Inferior parietal cortex (tissue), 1 donor: Measurements from ENCODE around the gene CMTM7.
"Not testable (repeated sequence)": the region's sequence is repeated elsewhere in the genome, so short reads cannot be mapped to it uniquely, and the experiment has no call there.

Experiments
- DNase-seq: peaks from one replicate; pipeline ENCODE4 v3.0.0-alpha.2; 2016; ENCODE audit errors: extremely low spot score

CMTM7 gene

GRCh38 chr3:32381922-32382321, 9.7 kb upstream of the CMTM7 start:
- DNase-seq = no peak

DNA sequence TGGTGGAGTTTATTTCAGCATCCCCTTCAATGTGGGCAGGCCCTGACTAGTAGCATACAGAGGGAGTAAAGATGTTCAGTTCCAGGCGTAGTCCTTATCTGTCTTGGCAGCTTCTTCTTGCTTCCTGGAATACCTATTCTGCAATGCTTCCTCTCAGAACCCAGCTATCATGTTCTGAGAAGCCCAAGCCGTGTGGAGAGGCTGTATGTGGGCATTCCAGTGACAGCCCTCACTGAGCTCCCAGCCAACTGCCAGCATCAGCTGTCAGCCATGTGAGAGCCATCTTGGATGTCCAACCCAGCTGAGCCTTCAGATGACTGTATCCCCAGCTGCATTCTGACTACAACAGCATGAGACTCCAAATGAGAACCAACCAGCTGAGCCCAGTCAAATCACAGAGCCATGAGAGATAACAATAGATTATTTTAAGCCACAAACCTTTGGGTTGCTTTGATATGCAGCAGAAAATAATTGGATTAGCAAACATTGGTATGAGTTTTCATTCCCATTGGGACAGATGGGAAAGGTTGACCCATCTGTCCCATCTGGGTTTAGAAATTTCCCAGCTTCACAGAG, 8.4 kb upstream of the CMTM7 start:
- DNase-seq = no peak

DNA sequence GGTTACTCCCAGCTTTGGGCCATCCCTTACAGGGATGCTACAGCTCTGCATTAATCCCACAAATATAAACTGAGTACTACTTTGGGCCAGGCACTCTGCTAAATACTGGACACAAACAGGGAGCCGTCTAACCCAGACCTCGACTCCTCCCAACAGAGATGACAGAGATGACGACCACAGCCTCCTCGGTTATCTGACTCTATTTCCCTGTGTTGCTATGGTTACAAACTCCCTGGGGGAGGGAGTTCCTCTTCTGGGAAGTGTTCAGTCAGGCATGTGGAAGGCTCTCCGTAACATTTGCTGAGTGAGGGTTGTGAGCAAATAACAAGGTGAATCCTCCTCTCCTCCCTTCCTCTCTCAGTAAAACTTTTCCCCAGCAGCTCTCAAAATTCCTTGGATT, 6.7 kb upstream of the CMTM7 start:
- no peak for DNase-seq

- no peak for DNase-seq
Measured at GRCh38 chr3:32387512-32387911, 4.1 kb upstream of the CMTM7 start.

DNA sequence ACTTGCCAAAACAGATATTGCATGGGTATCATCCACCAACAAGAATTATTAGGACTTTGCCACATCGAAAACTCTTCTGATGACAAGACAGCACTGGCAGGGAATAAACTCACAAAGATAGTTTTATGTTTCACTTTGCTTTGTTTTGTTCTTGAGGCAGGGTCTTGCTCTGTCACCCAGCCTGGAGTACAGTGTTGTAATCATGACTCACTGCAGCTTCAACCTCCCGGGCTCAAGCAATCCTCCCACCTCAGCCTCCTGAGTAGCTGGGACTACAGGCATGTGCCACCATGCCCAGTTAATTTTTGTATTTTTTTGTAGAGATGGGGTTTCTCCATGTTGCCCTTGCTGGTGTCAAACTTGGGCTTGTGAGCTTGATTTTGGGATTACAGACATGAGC, 2.1 kb upstream of the CMTM7 start:
- DNase-seq = not testable (repeated sequence)

DNA sequence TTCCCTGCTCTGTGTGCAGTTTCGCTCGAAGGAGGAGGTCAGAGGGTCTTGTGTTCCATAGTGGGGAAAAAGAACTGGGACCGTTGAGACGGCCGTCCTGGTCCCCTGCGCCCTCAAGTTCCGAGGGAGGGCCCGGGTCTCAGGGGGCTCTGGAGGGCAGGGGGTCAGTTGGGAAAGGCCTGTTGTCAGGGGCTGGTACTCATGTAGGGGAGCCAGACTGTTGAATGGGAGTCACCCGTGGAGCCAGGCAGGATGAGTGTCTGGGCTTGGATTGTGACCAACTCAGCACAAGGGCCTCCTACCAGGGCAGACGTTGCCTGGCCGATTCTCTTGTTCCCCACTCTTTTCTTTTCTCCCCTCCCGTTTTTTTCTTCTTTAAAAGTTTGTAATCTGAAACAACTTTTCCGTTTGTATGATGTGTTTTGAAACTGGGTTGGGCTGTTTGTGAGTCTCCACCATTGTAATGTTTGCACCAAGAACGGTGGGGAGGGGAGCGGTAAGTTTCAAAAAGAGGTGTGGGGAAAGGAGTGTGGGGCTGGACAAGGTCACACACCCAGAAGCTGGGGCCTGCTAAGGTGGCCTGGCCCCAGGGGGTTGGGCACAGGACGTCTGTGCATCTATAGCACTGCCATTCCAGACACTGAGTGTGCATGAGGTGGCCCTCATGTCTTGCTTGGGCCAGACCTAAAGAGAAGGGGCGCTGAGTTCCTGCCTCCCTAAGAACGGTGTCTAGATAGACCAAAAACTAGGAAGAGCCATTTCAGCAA, 1.1 kb downstream of the CMTM7 start:
- no peak for DNase-seq

GRCh38 chr3:32395496-32395895, 3.8 kb downstream of the CMTM7 start:
- no peak for DNase-seq

DNA sequence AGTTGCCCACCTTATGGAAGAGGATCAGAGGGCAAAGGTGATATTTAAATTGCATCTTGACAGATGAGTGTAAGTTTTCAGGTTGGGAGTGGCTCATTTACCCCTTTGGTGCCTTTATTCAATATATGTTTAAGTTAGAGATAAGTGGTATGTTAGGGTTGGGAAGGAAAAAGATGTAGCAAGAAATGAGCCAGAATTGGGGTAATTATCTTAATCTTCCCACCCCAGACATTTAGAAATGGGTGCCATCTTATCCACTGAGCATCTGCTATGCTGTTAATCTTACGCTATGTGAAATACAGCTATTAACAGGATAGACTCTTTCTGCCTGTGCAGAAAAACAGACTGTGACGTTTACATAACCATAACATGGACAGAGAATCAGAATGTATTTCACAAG, 6.3 kb downstream of the CMTM7 start:
- DNase-seq = no peak

GRCh38 chr3:32398531-32398930, 6.9 kb downstream of the CMTM7 start:
- DNase-seq = no peak

DNA sequence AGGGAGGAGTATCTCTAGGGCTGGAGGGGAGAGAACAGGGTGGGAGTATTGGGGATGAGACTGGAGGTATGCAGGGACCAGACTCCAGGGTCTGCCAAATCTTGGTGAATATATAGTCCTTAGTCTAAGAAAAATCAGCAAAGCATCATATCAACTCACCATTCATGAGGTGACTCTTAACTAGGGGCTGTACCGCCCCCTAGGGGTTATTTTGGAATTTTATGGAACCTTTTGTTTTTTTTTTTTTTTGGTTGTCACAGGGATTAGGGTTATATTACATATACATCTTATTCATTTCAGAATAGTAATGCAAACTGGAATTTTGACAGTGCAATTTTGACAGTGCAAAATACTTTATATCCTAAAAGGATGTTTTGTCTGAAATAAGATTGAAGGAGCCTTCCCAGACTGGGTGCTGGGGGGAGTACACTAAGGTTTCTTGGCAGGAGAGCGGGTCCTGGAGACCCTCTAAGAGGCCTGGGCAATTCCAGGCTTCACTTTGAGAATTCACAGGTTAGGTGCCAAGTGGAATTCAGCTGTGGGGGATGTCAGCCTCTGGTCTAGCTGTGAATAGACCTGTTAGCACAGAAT, 7.5 kb downstream of the CMTM7 start:
- DNase-seq = peak; percentile 74

DNA sequence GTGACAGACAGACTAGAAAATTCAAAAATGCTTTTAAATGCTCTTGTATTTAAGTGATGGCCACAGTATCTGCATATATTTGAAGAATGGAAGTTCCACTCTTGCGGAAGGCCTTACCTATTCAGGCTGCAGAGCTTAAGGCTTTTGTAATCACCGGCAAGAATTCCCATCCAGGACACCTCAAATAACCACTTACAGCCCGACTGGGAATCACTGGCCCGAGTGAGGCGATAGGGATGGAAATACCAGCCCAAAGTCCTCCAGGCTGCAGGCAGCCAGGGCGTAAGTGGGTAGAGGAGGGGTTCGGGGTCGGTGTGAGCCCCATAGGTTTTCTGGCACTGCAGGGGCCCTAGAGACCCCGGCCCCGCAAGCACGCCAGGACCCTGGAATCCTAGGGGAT, 9.5 kb downstream of the CMTM7 start:
- no peak for DNase-seq

- peak; percentile 51 for DNase-seq
Measured at GRCh38 chr3:32401556-32402081, 10.0 kb downstream of the CMTM7 start.

- no peak for DNase-seq
Measured at GRCh38 chr3:32403663-32404062, 12.0 kb downstream of the CMTM7 start.

GRCh38 chr3:32404714-32405113, 13.1 kb downstream of the CMTM7 start:
- no peak for DNase-seq

DNA sequence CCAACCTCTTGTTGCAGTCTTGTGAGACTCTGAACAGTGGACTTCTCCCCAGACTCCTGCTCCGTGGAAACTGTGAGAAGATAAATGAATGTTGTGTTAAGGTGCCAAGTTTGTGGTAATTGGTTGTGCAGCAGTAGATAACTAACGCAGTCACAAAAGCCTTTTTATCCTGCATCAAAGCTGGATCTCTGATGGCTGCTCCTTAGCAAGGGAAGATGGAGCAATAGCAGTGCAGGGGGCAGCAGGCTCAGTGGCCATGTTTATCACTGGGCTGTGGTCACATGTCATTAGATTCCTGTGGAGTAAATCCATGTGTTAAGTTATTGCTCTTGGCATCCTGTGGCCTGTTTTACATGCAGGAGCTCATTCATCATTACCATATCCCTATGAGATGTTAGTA, 13.5 kb downstream of the CMTM7 start:
- DNase-seq = no peak

GRCh38 chr3:32405711-32406323, 14.2 kb downstream of the CMTM7 start:
- DNase-seq = no peak

DNA sequence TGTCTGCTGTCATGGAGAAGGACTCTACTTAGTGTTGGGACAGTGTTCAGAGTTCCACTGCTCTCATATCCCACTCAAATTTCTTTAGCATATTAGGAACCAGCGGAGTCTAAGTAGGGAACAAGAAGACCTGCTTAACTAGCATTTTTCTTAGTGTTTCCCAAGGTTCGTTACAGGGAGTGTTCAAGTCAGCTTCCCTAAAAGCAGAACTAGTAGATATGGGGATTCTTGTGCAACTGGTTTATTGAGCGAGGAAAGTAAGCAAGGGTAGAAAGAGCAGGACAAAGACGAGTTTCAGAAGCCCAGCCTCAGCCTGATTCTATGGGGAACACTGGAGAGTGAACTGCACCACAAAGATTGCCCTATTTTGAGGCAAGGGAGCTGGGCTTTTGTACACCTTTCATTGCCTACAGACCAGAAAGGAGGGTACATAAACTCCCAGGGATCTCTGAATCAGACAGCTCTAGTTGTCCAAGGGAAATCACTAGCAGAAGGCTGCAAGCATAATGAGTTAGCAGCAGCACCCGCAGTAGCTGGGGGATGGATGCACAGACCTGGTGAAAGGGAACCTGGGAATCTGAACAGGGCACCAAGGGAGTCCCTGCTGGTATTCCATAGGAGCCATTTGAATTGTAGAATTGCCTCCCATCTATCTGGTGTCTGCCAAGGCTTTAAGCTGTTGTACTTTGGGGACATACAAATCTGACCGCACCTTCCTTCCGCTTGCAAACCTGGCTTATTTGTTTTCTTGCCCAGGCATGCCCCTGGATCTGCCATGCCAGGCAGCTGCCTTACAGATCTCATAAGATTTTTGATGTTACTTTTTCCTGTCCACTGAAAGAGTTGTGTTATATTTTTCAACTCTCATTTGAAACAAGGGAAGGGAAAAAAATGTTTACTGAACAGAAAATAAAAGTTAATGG, 15.1 kb downstream of the CMTM7 start:
- DNase-seq = no peak

DNA sequence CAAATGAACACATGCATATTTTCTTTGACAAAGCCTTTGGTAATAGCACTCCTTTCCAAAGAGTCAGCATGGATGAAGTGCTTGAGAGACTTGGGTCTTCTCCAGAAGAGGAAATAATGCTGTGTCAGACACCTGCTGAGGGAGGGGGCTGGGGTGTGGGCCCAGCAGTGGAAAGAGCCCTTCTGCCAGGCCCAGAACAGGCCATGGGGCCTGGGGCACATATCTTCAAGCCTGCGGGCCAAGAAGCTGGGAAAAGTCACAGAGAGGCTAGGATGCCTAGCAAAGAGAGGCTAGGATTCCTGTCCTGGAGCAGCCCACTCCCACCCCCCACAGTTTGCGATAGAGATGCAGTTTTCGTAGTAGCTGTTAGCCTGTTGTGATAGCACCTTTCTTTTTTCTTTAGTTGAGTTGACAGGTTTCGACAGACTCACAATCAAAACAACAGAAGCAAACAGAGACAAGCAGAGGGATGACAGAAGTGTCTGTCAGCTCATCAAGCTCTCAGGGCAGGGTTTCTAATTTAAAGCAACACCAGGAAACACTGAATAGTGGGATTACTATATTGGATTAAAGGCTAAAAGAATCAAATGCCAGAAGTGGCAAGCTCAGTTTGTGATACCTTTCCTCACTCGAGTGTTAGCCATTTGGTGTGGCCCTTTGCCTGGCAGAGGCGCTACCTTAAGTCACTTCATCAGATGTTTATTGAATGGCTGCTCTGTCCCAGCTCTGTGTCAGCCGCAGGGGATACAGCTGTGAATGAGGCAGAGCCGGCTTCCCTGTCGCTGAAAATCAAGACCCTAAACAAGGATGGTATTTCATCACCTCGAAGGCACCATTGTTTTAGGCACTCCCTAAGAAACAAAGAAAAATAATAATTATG, 19.0 kb downstream of the CMTM7 start:
- no peak for DNase-seq

DNA sequence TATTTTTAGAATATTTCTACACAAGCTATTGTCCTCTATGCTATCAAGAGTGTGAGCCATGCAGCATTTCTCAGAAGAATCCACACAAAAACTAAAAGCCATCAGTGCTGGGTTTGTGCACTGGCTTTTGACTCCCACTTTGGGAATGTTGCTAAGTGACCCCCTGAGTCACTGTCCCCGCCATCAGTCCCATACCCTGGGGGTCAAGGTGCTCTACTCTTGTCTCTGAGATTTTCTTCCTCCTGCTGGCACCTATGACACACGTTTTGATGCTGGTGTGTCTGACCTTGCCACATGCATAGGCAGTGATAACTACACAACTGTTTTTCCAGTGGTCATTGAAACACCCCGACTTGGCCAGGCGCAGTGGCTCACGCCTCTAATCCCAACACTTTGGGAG, 19.8 kb downstream of the CMTM7 start:
- no peak for DNase-seq

DNA sequence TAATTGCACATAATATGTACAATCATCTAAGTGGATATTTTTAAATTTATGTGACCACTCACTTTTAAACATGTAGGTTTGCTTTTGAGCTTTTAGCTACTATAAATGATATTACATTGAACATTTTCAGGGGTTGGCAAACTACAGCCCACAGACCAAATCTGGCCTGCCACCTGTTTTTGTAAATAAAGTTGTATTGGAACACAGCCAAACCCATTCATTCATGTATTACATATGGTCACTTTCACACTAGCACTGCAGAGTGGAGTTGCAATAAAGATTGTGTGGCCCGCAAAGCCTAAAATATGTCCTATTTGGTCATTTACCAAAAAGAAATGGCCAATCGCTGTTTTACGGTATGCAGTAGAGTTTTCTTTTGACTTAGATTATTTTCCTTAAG, 21.2 kb downstream of the CMTM7 start:
- DNase-seq = no peak
